HG03159 (cell line): ENCODE data around the gene SFTPD.
"Not testable (repeated sequence)": the region's sequence is repeated elsewhere in the genome, so short reads cannot be mapped to it uniquely, and the experiment has no call there.

Source experiments
- ATAC-seq: cut with Tn5 transposase; IDR thresholded peaks from one replicate; pipeline ENCODE4 v1.9.1; 2021; ENCODE audit warnings: mild to moderate bottlenecking, moderate library complexity; ENCODE audit not compliant: unreplicated experiment

Gene SFTPD

GRCh38 chr10:79948976-79949722 lies at the start of gene SFTPD:
Gene SFTPD, minus strand, starts transcription at chr10:79949105. Its CDS starts 2,446 bp downstream, at chr10:79946659.
- ATAC-seq: no peak

- no peak for ATAC-seq
Observed at GRCh38 chr10:79995979-79996634, 47.2 kb upstream of the SFTPD start.

- ATAC-seq: no peak
Observed at GRCh38 chr10:79994556-79994955, 45.7 kb upstream of the SFTPD start.

GRCh38 chr10:79988199-79988598 lies 39.3 kb upstream of the SFTPD start:
- ATAC-seq: not testable (repeated sequence)

GRCh38 chr10:79986661-79987060 lies 37.8 kb upstream of the SFTPD start:
- ATAC-seq: not testable (repeated sequence)

GRCh38 chr10:79985481-79986072 lies 36.7 kb upstream of the SFTPD start:
- ATAC-seq: no peak

GRCh38 chr10:79984851-79985250 lies 35.9 kb upstream of the SFTPD start:
- peak; percentile 57 for ATAC-seq

- no peak for ATAC-seq
Observed at GRCh38 chr10:79983286-79983909, 34.5 kb upstream of the SFTPD start.

GRCh38 chr10:79982861-79983260 lies 34.0 kb upstream of the SFTPD start:
- ATAC-seq: no peak

GRCh38 chr10:79982362-79982800 lies 33.5 kb upstream of the SFTPD start:
- ATAC-seq: no peak

GRCh38 chr10:79981450-79982361 lies 32.8 kb upstream of the SFTPD start:
- no peak for ATAC-seq

- no peak for ATAC-seq
Observed at GRCh38 chr10:79980711-79981110, 31.8 kb upstream of the SFTPD start.

- no peak for ATAC-seq
Observed at GRCh38 chr10:79979976-79980687, 31.2 kb upstream of the SFTPD start.

GRCh38 chr10:79979310-79979975 lies 30.5 kb upstream of the SFTPD start:
- ATAC-seq: no peak

GRCh38 chr10:79976999-79977398 lies 28.1 kb upstream of the SFTPD start:
- ATAC-seq: no peak

- no peak for ATAC-seq
Observed at GRCh38 chr10:79970062-79970461, 21.2 kb upstream of the SFTPD start.

GRCh38 chr10:79947787-79948424 lies 999 bp downstream of the SFTPD start:
- no peak for ATAC-seq

GRCh38 chr10:79947083-79947415 lies 1.9 kb downstream of the SFTPD start:
- ATAC-seq: no peak
